Skeletal muscle satellite cell (primary cell): ENCODE data around the gene CA6.
"Not testable (repeated sequence)": the region's sequence is repeated elsewhere in the genome, so short reads cannot be mapped to it uniquely, and the experiment has no call there.

Source experiments
- H3K27me3 ChIP-seq: 2 replicates; pipeline ENCODE4 v1.7.0; 2013; ENCODE audit warnings: low read length; ENCODE audit not compliant: control insufficient read depth, insufficient read depth
- H3K36me3 ChIP-seq: 2 replicates; pipeline ENCODE4 v1.7.0; 2013; ENCODE audit warnings: mild to moderate bottlenecking, control low read depth, low read length; ENCODE audit not compliant: insufficient read depth
- H3K4me1 ChIP-seq: 2 replicates; pipeline ENCODE4 v1.7.0; 2013; ENCODE audit warnings: low read length; ENCODE audit not compliant: control insufficient read depth, insufficient read depth
- H3K4me2 ChIP-seq: 2 replicates; pipeline ENCODE4 v1.7.0; 2013; ENCODE audit warnings: mild to moderate bottlenecking, low read length
- H3K4me3 ChIP-seq: 2 replicates; pipeline ENCODE4 v1.7.0; 2013; ENCODE audit warnings: low read length
- H3K9ac ChIP-seq: 2 replicates; pipeline ENCODE4 v1.7.0; 2013; ENCODE audit warnings: mild to moderate bottlenecking, low read depth, low read length, moderate library complexity
- H3K9me3 ChIP-seq: replicated peaks from 2 replicates; pipeline ENCODE4 v1.7.0; 2013; ENCODE audit warnings: mild to moderate bottlenecking, control low read depth, low read length

Gene CA6

GRCh38 chr1:8930116-8930515, 15.6 kb upstream of the CA6 start:
- H3K9me3 ChIP-seq, result no peaks in the 10 kb centered on the region
- H3K36me3 ChIP-seq, result no peaks in the 10 kb centered on the region
- H3K27me3 ChIP-seq, result peaks cover 22% of the 10 kb centered on the region
- H3K4me2 ChIP-seq, result no peak overlapping the region
- no peak overlapping the region for H3K9ac ChIP-seq
- no peaks in the 10 kb centered on the region for H3K4me1 ChIP-seq
- no peak overlapping the region for H3K4me3 ChIP-seq

- H3K27me3 ChIP-seq, H3K9me3 ChIP-seq, H3K9ac ChIP-seq, H3K4me3 ChIP-seq, H3K4me2 ChIP-seq, H3K36me3 ChIP-seq, H3K4me1 ChIP-seq: not testable (repeated sequence)
Observed at GRCh38 chr1:8937051-8937450, 8.6 kb upstream of the CA6 start.

DNA sequence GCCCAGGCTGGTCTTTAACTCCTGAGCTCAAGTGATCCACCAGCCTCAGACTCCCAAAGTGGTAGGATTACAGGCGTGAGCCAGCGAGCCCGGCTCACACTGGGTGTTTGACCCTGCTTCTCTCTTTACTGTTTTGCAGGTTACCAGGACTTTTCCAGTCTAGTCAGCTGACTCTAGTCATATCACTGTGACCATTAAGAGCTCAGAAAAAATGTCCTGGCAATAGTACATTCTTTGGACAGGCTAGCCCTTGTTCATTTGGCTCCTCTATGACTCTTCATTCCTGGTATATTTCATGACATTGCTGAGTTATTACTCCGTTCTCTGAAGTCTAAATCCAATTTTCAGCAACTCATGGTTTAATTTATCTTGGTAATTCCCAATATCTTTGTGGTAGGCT, 8.0 kb upstream of the CA6 start:
- H3K4me1 ChIP-seq, result peaks cover 6% of the 10 kb centered on the region
- H3K27me3 ChIP-seq, result no peaks in the 10 kb centered on the region
- no peak overlapping the region for H3K9ac ChIP-seq
- no peak overlapping the region for H3K4me2 ChIP-seq
- H3K9me3 ChIP-seq, result no peaks in the 10 kb centered on the region
- no peak overlapping the region for H3K4me3 ChIP-seq
- no peaks in the 10 kb centered on the region for H3K36me3 ChIP-seq

- Histone ChIP-seq H3K4me2 (no peak overlapping the region), H3K4me3 (no peak overlapping the region), H3K36me3 (no peaks in the 10 kb centered on the region), H3K9ac (no peak overlapping the region), H3K9me3 (no peaks in the 10 kb centered on the region), H3K4me1 (peaks cover 6% of the 10 kb centered on the region), H3K27me3 (no peaks in the 10 kb centered on the region)
Observed at GRCh38 chr1:8938232-8938999, 7.3 kb upstream of the CA6 start.

GRCh38 chr1:8939000-8939265, 6.7 kb upstream of the CA6 start:
- Histone ChIP-seq H3K4me3 (no peak overlapping the region), H3K9me3 (no peaks in the 10 kb centered on the region), H3K9ac (no peak overlapping the region), H3K27me3 (no peaks in the 10 kb centered on the region), H3K36me3 (no peaks in the 10 kb centered on the region), H3K4me2 (no peak overlapping the region), H3K4me1 (peaks cover 6% of the 10 kb centered on the region)

- Histone ChIP-seq H3K9ac (no peak overlapping the region), H3K4me2 (no peak overlapping the region), H3K4me3 (no peak overlapping the region), H3K36me3 (no peaks in the 10 kb centered on the region), H3K27me3 (peaks cover under 1% of the 10 kb centered on the region), H3K9me3 (no peaks in the 10 kb centered on the region), H3K4me1 (peaks cover 6% of the 10 kb centered on the region)
Observed at GRCh38 chr1:8939362-8939995, 6.2 kb upstream of the CA6 start.

GRCh38 chr1:8941906-8942305, 3.8 kb upstream of the CA6 start:
- H3K27me3 ChIP-seq, result peaks cover 4% of the 10 kb centered on the region
- H3K9me3 ChIP-seq, result no peaks in the 10 kb centered on the region
- no peak overlapping the region for H3K4me3 ChIP-seq
- H3K9ac ChIP-seq, result no peak overlapping the region
- no peaks in the 10 kb centered on the region for H3K36me3 ChIP-seq
- H3K4me2 ChIP-seq, result no peak overlapping the region
- H3K4me1 ChIP-seq, result peaks cover 6% of the 10 kb centered on the region

- Histone ChIP-seq H3K4me2 (no peak overlapping the region), H3K36me3 (no peaks in the 10 kb centered on the region), H3K4me3 (no peak overlapping the region), H3K4me1 (peaks cover 6% of the 10 kb centered on the region), H3K9me3 (no peaks in the 10 kb centered on the region), H3K9ac (no peak overlapping the region), H3K27me3 (peaks cover 4% of the 10 kb centered on the region)
Observed at GRCh38 chr1:8943498-8944405, 1.9 kb upstream of the CA6 start.

DNA sequence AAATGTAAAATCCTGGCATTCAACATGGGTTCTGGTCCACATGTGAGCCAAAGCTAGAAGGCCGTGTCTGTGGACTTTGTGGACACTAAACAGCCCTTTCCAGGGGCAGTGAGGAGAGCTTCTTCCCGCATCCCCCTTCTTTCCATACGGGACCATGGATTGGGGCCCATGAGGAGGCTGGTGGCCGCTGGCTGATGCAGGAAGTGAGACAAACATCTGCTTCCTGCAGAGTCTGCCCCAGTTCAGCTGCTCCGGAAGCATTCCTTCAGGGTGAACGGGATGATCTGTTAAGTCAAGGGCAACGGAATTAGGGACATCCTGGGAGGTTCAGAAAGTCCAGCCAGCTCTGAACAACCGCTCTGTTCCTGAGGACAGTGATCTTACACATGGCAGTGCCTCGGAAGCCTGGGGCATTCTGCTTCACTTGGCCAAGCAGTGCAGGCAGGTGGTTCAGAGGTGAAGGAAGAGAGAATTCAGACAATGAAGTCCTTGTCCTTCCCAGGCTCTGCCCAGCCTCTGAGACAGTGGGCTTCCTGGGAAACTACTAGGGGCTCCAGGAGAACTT, 1.5 kb downstream of the CA6 start:
- Histone ChIP-seq H3K4me2 (no peak overlapping the region), H3K9ac (no peak overlapping the region), H3K36me3 (no peaks in the 10 kb centered on the region), H3K9me3 (no peaks in the 10 kb centered on the region), H3K4me3 (no peak overlapping the region), H3K4me1 (no peaks in the 10 kb centered on the region), H3K27me3 (peaks cover 4% of the 10 kb centered on the region)

- Histone ChIP-seq H3K9ac (no peak overlapping the region), H3K9me3 (no peaks in the 10 kb centered on the region), H3K4me3 (no peak overlapping the region), H3K27me3 (no peaks in the 10 kb centered on the region), H3K4me2 (no peak overlapping the region), H3K4me1 (no peaks in the 10 kb centered on the region), H3K36me3 (no peaks in the 10 kb centered on the region)
Observed at GRCh38 chr1:8950309-8950708, 4.6 kb downstream of the CA6 start.

DNA sequence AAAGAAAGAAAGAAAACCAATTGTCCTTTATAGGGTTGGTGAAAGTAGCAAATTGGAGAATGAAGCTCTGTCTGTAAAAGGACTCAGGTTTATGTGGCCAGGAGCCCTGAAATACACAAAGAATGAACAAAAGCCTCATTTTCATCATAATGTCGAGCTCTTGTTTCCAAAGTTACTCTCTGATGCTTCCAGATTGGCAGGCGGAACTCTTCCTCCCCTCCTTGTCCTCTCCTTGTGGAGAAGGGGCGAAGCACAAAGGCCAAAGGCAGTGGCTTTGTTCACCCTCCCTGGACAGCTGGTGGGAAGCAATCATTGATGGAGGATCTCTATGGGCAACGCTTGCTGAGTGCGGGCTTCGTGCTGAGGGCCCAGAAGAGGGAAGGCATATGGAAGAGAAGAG, 5.6 kb downstream of the CA6 start:
- Histone ChIP-seq H3K27me3 (no peaks in the 10 kb centered on the region), H3K9me3 (no peaks in the 10 kb centered on the region), H3K9ac (no peak overlapping the region), H3K4me2 (no peak overlapping the region), H3K36me3 (no peaks in the 10 kb centered on the region), H3K4me1 (no peaks in the 10 kb centered on the region), H3K4me3 (no peak overlapping the region)
